COR-L47 (cell line): ENCODE data around the gene MIS18BP1.
"Not testable (repeated sequence)": the region's sequence is repeated elsewhere in the genome, so short reads cannot be mapped to it uniquely, and the experiment has no call there.

Source experiments
- DNase-seq: peaks from one replicate; lab custom pipeline; 2025; lab: John Stamatoyannopoulos, UW

Gene MIS18BP1

GRCh38 chr14:45253070-45253753 is at the start of gene MIS18BP1:
MIS18BP1 (minus strand) TSS chr14:45253202; CDS start chr14:45247286, 5,916 bp downstream.
- DNase-seq = peak; percentile 98

- no peak for DNase-seq
Observed at GRCh38 chr14:45298423-45299117, 45.6 kb upstream of the MIS18BP1 start.

GRCh38 chr14:45294796-45295195 is 41.8 kb upstream of the MIS18BP1 start:
- DNase-seq = not testable (repeated sequence)

- no peak for DNase-seq
Observed at GRCh38 chr14:45290547-45290946, 37.5 kb upstream of the MIS18BP1 start.

- DNase-seq = no peak
Observed at GRCh38 chr14:45287610-45288009, 34.6 kb upstream of the MIS18BP1 start.

- DNase-seq = no peak
Observed at GRCh38 chr14:45284802-45285201, 31.8 kb upstream of the MIS18BP1 start.

GRCh38 chr14:45281731-45282400 is 28.9 kb upstream of the MIS18BP1 start:
- not testable (repeated sequence) for DNase-seq

GRCh38 chr14:45271858-45272537 is 19.0 kb upstream of the MIS18BP1 start:
- DNase-seq = no peak

- DNase-seq = no peak
Observed at GRCh38 chr14:45270031-45270430, 17.0 kb upstream of the MIS18BP1 start.

GRCh38 chr14:45267071-45267470 is 14.1 kb upstream of the MIS18BP1 start:
- DNase-seq = no peak

GRCh38 chr14:45262637-45263036 is 9.6 kb upstream of the MIS18BP1 start:
- no peak for DNase-seq

GRCh38 chr14:45261209-45261608 is 8.2 kb upstream of the MIS18BP1 start:
- DNase-seq = no peak

- no peak for DNase-seq
Observed at GRCh38 chr14:45258805-45259204, 5.8 kb upstream of the MIS18BP1 start.

GRCh38 chr14:45258073-45258472 is 5.1 kb upstream of the MIS18BP1 start:
- DNase-seq = no peak

GRCh38 chr14:45254771-45255170 is 1.8 kb upstream of the MIS18BP1 start:
- no peak for DNase-seq

- no peak for DNase-seq
Observed at GRCh38 chr14:45253754-45254310, 830 bp upstream of the MIS18BP1 start.

GRCh38 chr14:45252366-45253069 is 484 bp downstream of the MIS18BP1 start:
- DNase-seq = peak; percentile 11

GRCh38 chr14:45251912-45252311 is 1.1 kb downstream of the MIS18BP1 start:
- no peak for DNase-seq

- DNase-seq = no peak
Observed at GRCh38 chr14:45249856-45250575, 3.0 kb downstream of the MIS18BP1 start.

- no peak for DNase-seq
Observed at GRCh38 chr14:45247427-45247826, 5.6 kb downstream of the MIS18BP1 start.

GRCh38 chr14:45246691-45247090 is 6.3 kb downstream of the MIS18BP1 start:
- no peak for DNase-seq
